ENCODE data around the gene CRACDL. TPM values are rescaled to one million over a fixed set of nuclear protein-coding genes. Genes with fewer than 3 reads are reported as not detected.

CRACDL gene
- total and polyA plus RNA-seq, 12 donors = 1.2 to 7.9 (median 3.2) TPM

GRCh38 chr2:98781822-98782221, 154.2 kb downstream of the CRACDL start:
- H3K4me1 ChIP-seq = no peaks in the 10 kb centered on the region
- intact Hi-C loops (cut with DNase I) = no loop called here
- 97% methylated on average over 1 of the region's 1 CpG for WGBS, 2 donors

GRCh38 chr2:98778741-98779483, 157.1 kb downstream of the CRACDL start:
- Histone ChIP-seq H3K9me3 (peaks cover 0 to 28% (median 12%) of the 10 kb centered on the region in 11 donors), H3K4me1 (no peaks in the 10 kb centered on the region), H3K27ac (no peak overlapping the region), H3K4me3 (no peak overlapping the region), H3K27me3 (no peaks in the 10 kb centered on the region), H3K36me3 (no peaks in the 10 kb centered on the region)
- DNase-seq (no peak), ATAC-seq (no peak)
- 74 to 82% methylated on average over 6 of the region's 6 CpGs for WGBS, 2 donors
- TF ChIP-seq CTCF (IDR thresholded peaks at IDR 0.05) = no peak
- intact Hi-C loops (cut with DNase I) = no loop called here

More at GRCh38 chr2:98781822-98782221, 154.2 kb downstream of the CRACDL start:
- H3K4me3 ChIP-seq = no peak overlapping the region
- H3K36me3 ChIP-seq = no peaks in the 10 kb centered on the region
- TF ChIP-seq CTCF (IDR thresholded peaks at IDR 0.05) = no peak
- H3K9me3 ChIP-seq = peaks cover 0 to 31% (median 12%) of the 10 kb centered on the region in 11 donors
- DNase-seq = no peak
- H3K27ac ChIP-seq = no peak overlapping the region
- no peaks in the 10 kb centered on the region for H3K27me3 ChIP-seq
- no peak for ATAC-seq

- DNase-seq (no peak), ATAC-seq (no peak)
- 89 to 91% methylated on average over 4 of the region's 4 CpGs for WGBS, 2 donors
- H3K4me1 ChIP-seq = peaks cover 0 to 6% (median 0%) of the 10 kb centered on the region in 9 donors
- no peaks in the 10 kb centered on the region for H3K36me3 ChIP-seq
- intact Hi-C loops (cut with DNase I) = no loop called here
- no peak overlapping the region for H3K4me3 ChIP-seq
- H3K9me3 ChIP-seq = peaks cover 0 to 24% (median 12%) of the 10 kb centered on the region in 11 donors
- no peak for TF ChIP-seq CTCF (IDR thresholded peaks at IDR 0.05)
- peaks cover 0 to 6% (median 0%) of the 10 kb centered on the region in 7 donors for H3K27me3 ChIP-seq
- no peak overlapping the region for H3K27ac ChIP-seq
Measured at GRCh38 chr2:98778151-98778550, 157.9 kb downstream of the CRACDL start.

- Histone ChIP-seq H3K27ac (no peak overlapping the region), H3K36me3 (no peaks in the 10 kb centered on the region), H3K27me3 (peaks cover 0 to 7% (median 0%) of the 10 kb centered on the region in 7 donors), H3K9me3 (peaks cover 0 to 19% (median 11%) of the 10 kb centered on the region in 11 donors), H3K4me1 (peaks cover 0 to 10% (median under 1%) of the 10 kb centered on the region in 9 donors), H3K4me3 (no peak overlapping the region)
- TF ChIP-seq CTCF (IDR thresholded peaks at IDR 0.05) = no peak
- ATAC-seq = no peak
- WGBS, 2 donors = 98 to 100% methylated on average over 1 of the region's 1 CpG
- DNase-seq = no peak
- intact Hi-C loops (cut with DNase I) = no loop called here
Measured at GRCh38 chr2:98777710-98778109, 158.3 kb downstream of the CRACDL start.

All from heart right ventricle (tissue), 16 donors.